HCT116 (cell line): ENCODE measurements around the gene MED25.

Source experiments
- CEBPB ChIP-seq: IDR thresholded peaks from 2 replicates; pipeline ENCODE4 v1.6.1; 2012; ENCODE audit warnings: low read depth
- ELF1 ChIP-seq: IDR thresholded peaks from 2 replicates; pipeline ENCODE4 v1.6.1; 2012; ENCODE audit warnings: low read depth, borderline replicate concordance
- EZH2 ChIP-seq: fragments of 200-600 bp; sonication (generic); IDR thresholded peaks from 2 replicates; pipeline ENCODE4 v1.6.1; 2017; ENCODE audit warnings: antibody characterized with exemption, mixed run types
- EZH2phosphoT487 ChIP-seq: fragments of 200-600 bp; IDR thresholded peaks from 2 replicates; pipeline ENCODE4 v1.6.1; 2018; ENCODE audit warnings: antibody characterized with exemption, borderline replicate concordance
- POLR2A ChIP-seq: IDR thresholded peaks from 2 replicates; pipeline ENCODE4 v1.7.0; 2011; ENCODE audit warnings: borderline replicate concordance; ENCODE audit not compliant: insufficient read depth, insufficient read length; ENCODE audit errors: extremely low read depth
- POLR2AphosphoS5 ChIP-seq: IDR thresholded peaks from 2 replicates; pipeline ENCODE4 v1.6.1; 2011; ENCODE audit warnings: mild to moderate bottlenecking, low read depth, low read length, moderate library complexity
- RAD21 ChIP-seq: IDR thresholded peaks from 2 replicates; pipeline ENCODE4 v1.6.1; 2012; ENCODE audit warnings: low read depth, mild to moderate bottlenecking
- SP1 ChIP-seq: IDR thresholded peaks from 2 replicates; pipeline ENCODE4 v1.6.1; 2012; ENCODE audit warnings: low read depth
- SRF ChIP-seq: IDR thresholded peaks from 2 replicates; pipeline ENCODE4 v1.6.1; 2012; ENCODE audit warnings: low read depth
- ZNF274 ChIP-seq: fragments of 200-500 bp; sonication (Bioruptor generic); IDR thresholded peaks from 2 replicates; pipeline ENCODE4 v1.6.1; 2014; ENCODE audit warnings: mild to moderate bottlenecking, low read depth, low read length, inconsistent platforms
- TF ChIP-seq, protein P1 (sequence below), 3 experiments: fragments of 200-600 bp in 1 of 3; sonication (generic) in 1 of 3; IDR thresholded peaks in 2 of 3; conservative IDR thresholded peaks in 1 of 3; 2 replicates each; pipeline ENCODE4 v1.5.1; 2012 to 2017; ENCODE audit warnings: low read depth in 2 of 3, low read length in 2 of 3, antibody characterized with exemption in 1 of 3, borderline replicate concordance in 1 of 3, control low read depth in 1 of 3, mild to moderate bottlenecking in 1 of 3, mixed read lengths in 1 of 3, mixed run types in 1 of 3, moderate library complexity in 1 of 3; ENCODE audit not compliant: insufficient read depth in 1 of 3
- TF ChIP-seq, protein P2 (sequence below): IDR thresholded peaks from 2 replicates; pipeline ENCODE4 v1.6.1; 2012; ENCODE audit warnings: low read depth
- TF ChIP-seq, protein P3 (sequence below): IDR thresholded peaks from 2 replicates; pipeline ENCODE4 v1.6.1; 2012
- TF ChIP-seq, protein P4 (sequence below): IDR thresholded peaks from 2 replicates; pipeline ENCODE4 v1.6.1; 2012

DNA sequence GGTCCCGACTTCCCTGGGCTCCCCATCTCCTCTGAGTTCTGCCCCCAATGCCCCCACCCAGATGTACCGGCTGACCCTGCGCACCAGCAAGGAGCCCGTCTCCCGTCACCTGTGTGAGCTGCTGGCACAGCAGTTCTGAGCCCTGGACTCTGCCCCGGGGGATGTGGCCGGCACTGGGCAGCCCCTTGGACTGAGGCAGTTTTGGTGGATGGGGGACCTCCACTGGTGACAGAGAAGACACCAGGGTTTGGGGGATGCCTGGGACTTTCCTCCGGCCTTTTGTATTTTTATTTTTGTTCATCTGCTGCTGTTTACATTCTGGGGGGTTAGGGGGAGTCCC lies 11.5 kb upstream of the MED25 start:
- TF ChIP-seq, protein P1, sequence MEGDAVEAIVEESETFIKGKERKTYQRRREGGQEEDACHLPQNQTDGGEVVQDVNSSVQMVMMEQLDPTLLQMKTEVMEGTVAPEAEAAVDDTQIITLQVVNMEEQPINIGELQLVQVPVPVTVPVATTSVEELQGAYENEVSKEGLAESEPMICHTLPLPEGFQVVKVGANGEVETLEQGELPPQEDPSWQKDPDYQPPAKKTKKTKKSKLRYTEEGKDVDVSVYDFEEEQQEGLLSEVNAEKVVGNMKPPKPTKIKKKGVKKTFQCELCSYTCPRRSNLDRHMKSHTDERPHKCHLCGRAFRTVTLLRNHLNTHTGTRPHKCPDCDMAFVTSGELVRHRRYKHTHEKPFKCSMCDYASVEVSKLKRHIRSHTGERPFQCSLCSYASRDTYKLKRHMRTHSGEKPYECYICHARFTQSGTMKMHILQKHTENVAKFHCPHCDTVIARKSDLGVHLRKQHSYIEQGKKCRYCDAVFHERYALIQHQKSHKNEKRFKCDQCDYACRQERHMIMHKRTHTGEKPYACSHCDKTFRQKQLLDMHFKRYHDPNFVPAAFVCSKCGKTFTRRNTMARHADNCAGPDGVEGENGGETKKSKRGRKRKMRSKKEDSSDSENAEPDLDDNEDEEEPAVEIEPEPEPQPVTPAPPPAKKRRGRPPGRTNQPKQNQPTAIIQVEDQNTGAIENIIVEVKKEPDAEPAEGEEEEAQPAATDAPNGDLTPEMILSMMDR (IDR thresholded peaks at IDR 0.05 in 2 of 3, conservative IDR thresholded peaks at IDR 0.05 in 1 of 3; ENCODE audit: borderline replicate concordance in 1 of 3, insufficient read depth in 1 of 3, low read depth in 2 of 3, low read length in 2 of 3): no peak
- TF ChIP-seq EZH2 (no peak), ELF1 (no peak), CEBPB (no peak), EZH2phosphoT487 (no peak), POLR2A (no peak), SP1 (no peak), SRF (no peak), RAD21 (no peak), ZNF274 (no peak), POLR2AphosphoS5 (no peak)
- TF ChIP-seq, protein P2, sequence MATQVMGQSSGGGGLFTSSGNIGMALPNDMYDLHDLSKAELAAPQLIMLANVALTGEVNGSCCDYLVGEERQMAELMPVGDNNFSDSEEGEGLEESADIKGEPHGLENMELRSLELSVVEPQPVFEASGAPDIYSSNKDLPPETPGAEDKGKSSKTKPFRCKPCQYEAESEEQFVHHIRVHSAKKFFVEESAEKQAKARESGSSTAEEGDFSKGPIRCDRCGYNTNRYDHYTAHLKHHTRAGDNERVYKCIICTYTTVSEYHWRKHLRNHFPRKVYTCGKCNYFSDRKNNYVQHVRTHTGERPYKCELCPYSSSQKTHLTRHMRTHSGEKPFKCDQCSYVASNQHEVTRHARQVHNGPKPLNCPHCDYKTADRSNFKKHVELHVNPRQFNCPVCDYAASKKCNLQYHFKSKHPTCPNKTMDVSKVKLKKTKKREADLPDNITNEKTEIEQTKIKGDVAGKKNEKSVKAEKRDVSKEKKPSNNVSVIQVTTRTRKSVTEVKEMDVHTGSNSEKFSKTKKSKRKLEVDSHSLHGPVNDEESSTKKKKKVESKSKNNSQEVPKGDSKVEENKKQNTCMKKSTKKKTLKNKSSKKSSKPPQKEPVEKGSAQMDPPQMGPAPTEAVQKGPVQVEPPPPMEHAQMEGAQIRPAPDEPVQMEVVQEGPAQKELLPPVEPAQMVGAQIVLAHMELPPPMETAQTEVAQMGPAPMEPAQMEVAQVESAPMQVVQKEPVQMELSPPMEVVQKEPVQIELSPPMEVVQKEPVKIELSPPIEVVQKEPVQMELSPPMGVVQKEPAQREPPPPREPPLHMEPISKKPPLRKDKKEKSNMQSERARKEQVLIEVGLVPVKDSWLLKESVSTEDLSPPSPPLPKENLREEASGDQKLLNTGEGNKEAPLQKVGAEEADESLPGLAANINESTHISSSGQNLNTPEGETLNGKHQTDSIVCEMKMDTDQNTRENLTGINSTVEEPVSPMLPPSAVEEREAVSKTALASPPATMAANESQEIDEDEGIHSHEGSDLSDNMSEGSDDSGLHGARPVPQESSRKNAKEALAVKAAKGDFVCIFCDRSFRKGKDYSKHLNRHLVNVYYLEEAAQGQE: no peak
- TF ChIP-seq, protein P3, sequence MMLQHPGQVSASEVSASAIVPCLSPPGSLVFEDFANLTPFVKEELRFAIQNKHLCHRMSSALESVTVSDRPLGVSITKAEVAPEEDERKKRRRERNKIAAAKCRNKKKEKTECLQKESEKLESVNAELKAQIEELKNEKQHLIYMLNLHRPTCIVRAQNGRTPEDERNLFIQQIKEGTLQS: no peak
- TF ChIP-seq, protein P4, sequence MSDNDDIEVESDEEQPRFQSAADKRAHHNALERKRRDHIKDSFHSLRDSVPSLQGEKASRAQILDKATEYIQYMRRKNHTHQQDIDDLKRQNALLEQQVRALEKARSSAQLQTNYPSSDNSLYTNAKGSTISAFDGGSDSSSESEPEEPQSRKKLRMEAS: no peak
